ENCODE data around the gene PARD3.

PARD3 gene

DNA sequence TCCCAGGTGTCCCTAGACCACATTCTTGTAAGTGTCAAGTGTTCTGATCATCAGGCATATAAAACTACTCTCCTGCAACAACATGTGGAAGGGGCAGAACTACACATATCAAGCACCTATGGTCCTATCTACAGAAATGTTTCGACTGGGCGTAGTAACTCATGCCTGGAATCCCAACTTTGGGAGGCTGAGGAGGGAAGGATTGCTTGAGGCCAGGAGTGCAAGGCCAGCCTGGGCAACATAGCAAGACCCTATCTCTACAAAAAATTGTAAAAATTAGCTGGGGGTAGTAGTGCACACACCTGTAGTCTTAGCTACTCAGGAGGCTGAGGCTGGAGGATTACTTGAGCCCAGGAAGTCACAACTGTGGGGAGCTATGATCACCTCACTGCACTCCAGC, 244.2 kb downstream of the PARD3 start:
- DNase-seq: no peak

GRCh38 chr10:34567659-34568253, 247.3 kb downstream of the PARD3 start:
- DNase-seq: no peak

DNA sequence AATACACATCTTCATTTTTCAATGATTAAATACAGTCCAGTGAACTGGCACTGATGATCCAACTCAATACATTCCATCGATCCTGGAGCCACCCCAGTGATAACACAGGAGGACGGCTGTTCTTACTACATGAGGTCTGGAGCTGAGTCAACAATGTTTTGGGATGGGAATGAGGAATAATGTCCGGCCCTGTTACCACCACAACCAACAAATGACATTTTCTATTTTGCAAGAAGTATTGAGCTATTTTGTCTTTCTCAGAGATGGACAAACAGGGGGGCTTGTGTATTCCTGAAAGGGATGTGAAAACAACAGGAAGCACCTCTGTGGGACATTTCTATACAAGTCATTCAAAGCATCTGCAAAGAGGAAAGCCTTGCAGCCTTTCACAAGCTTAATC, 249.2 kb downstream of the PARD3 start:
- DNase-seq: no peak

DNA sequence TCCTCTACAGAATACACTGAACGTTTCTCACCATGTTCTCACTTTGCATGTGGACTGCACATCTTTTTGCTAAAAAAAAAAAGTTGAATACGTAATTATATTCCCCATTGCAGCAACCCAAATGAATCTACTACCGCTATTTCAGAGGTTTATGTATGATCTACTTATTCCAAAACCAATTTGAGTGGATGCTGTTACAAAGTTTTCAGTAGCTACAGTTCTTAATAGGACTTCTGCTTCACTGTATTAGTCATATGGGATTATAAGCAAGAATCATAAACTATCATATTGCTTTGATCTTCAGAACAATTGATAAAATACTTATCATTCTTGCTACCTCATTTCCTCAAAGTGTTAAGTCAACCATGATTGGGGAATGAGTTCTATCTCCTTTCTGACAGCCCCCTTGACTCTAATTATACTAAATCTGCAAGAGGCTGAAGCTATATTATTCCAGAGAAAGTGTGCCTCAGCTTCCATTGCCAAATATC, 257.0 kb downstream of the PARD3 start:
- DNase-seq: no peak

- no peak for DNase-seq
Observed at GRCh38 chr10:34557173-34557572, 257.9 kb downstream of the PARD3 start.

GRCh38 chr10:34555653-34556052, 259.4 kb downstream of the PARD3 start:
- DNase-seq: no peak

GRCh38 chr10:34553747-34554146, 261.3 kb downstream of the PARD3 start:
- DNase-seq: no peak

- DNase-seq: no peak
Observed at GRCh38 chr10:34551295-34551694, 263.8 kb downstream of the PARD3 start.

- DNase-seq: no peak
Observed at GRCh38 chr10:34549953-34550352, 265.1 kb downstream of the PARD3 start.

GRCh38 chr10:34549001-34549400, 266.1 kb downstream of the PARD3 start:
- DNase-seq: no peak

GRCh38 chr10:34548466-34548865, 266.6 kb downstream of the PARD3 start:
- DNase-seq: no peak

DNA sequence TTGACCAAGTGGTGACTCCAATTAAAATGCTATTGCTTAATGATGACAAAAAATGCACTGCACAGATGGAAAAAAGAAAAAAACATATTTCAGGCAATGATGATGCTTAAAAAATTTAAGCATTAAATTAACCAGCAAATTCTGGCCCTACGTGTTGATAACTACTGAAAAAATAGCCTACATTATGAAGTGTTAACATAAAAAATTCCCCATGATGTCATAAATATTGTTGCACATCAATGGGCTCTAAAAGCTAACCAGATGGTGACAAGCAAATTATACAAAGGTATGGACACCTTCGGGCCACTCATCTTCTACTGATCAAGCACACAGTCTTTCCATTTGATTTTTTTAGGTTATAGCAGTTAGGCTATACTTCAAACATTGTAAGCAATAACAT, 267.4 kb downstream of the PARD3 start:
- no peak for DNase-seq

GRCh38 chr10:34547291-34547690, 267.8 kb downstream of the PARD3 start:
- no peak for DNase-seq

DNA sequence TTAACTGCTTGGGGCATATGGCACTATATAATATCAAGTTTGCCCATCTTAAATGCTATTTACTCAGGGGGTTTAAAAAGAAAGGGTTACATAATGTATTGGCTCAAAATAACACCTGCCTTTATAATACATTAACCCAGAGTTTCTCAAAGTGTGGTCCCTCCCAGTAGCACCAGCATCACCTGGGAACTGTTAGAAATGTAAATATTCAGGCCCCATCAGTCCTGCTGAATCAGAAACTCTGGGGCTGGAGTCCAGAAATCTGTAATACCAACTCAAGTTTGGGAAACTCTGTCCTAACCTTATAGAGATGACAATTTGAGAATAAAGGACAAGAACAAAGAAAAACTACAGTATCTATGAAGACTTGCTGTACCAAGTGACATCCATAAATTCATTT, 270.7 kb downstream of the PARD3 start:
- no peak for DNase-seq

DNA sequence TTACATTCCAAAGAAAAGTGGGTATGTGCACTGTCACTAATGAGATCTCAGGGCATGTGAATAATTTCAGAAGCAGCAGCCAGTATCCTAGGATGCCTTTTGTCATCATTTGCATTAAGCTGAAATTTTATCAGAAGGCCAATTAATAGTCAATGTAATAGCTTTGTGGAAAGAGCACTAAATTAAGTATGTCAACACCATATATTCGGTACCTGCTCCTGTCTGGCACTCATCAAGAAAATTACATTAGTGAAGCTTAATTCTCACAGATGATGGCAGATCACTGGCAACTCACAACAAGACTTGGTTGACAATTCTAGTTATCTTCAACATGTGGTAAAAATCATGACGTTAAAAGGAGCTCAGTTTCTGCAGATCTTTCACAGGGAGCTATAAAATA, 271.4 kb downstream of the PARD3 start:
- no peak for DNase-seq

DNA sequence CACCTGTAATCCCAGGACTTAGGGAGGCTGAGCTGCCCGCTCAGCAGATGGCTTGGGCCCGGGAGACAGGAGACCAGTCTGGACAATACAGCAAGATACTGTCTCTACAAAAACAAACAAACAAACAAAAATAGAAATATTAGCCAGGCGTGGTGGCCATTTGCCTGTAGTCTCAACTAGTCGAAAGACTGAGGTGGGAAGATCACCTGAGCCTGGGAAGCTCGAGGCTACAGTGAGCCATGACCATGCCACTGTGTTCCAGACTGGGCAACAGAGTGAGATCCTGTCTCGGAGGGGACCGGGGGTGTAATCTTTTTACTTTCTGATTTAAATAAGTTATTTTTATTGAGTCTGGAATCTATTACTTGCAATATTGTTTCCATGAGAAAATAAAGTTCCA, 274.6 kb downstream of the PARD3 start:
- no peak for DNase-seq

- peak; percentile 22 for DNase-seq
Observed at GRCh38 chr10:34539533-34540315, 275.4 kb downstream of the PARD3 start.

GRCh38 chr10:34538281-34538829, 276.7 kb downstream of the PARD3 start:
- no peak for DNase-seq

DNA sequence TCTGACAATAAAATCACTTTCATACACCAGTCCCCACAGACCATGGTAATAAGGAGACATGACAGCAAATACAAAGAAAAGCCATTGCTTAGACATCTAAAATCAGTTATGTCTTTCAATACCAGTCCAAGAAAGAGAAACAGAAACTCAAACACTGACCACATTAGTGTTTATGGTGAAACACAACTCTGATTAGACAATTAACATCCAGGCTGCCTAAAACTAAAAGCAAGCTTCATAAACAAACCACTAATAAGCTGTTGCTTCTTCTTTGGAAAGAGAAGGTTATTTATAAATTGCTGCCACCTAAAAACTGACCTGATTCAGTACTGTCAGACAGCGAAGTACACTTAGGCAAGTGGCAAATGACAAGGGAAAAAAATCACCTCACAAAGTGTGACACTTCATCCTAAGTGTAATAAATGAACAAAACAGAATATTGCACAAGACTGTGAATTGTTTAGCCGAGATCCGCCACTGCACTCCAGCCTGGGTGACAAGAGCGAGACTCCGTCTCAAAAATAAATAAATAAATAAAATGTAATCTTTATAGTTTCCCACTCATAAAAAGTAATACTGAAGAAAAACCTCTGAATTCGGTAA, 277.4 kb downstream of the PARD3 start:
- no peak for DNase-seq

DNA sequence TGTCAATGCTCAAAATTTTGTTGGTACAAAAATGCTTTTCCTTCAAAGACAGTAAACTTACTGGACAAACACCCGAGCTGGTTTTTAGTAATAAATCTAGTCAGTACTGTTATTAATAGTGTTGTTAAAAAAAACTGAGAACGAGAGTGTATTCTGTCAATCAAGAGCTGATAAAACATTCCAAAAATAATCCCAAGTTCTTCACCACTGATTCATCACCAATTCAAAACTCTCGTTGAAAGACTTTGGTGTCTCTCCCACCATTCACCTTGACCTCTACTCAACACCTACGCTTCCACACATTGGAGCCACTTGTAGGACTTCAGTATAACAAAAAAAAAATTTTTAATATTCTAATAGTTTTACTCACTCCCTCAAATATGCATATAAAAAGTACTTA, 279.2 kb downstream of the PARD3 start:
- no peak for DNase-seq

DNA sequence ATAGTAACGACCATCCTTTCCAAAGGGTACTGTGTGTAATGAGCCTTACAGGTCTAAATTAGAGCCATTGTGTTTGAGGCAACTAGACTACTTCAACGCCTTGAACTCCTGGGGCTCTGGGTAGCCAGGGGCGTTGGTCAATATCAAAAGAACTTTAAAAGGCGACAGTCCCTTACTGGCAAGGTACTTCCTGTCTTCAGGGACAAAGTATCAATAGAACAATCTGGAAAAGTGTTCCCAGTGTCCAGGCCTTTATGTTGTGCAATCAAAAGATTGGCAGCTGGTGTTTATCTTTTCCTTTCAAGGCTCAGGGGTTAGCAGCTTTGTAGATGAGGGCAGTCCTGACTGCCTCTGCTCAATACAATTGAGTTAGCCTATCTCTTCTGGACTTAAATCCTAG, 284.3 kb downstream of the PARD3 start:
- DNase-seq: no peak

DNA sequence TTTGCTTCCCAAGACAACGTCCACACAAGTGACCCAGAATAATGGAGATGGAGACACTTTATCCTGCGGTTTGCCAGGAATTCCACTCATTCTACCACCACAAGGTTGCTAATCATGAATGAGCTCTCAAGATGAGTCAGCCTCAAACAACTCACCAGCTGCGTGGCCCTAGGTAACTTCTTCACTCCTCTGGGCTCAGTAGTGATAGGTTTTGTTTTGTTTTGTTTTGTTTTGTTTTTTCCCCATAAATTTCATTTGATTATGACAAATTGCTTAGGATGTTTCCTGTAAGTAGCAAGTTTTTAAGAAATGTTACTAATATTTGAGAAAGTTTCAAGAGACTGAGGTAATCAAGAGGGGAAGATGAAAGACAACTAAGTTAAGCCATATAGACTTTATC, 286.8 kb downstream of the PARD3 start:
- DNase-seq: no peak

DNA sequence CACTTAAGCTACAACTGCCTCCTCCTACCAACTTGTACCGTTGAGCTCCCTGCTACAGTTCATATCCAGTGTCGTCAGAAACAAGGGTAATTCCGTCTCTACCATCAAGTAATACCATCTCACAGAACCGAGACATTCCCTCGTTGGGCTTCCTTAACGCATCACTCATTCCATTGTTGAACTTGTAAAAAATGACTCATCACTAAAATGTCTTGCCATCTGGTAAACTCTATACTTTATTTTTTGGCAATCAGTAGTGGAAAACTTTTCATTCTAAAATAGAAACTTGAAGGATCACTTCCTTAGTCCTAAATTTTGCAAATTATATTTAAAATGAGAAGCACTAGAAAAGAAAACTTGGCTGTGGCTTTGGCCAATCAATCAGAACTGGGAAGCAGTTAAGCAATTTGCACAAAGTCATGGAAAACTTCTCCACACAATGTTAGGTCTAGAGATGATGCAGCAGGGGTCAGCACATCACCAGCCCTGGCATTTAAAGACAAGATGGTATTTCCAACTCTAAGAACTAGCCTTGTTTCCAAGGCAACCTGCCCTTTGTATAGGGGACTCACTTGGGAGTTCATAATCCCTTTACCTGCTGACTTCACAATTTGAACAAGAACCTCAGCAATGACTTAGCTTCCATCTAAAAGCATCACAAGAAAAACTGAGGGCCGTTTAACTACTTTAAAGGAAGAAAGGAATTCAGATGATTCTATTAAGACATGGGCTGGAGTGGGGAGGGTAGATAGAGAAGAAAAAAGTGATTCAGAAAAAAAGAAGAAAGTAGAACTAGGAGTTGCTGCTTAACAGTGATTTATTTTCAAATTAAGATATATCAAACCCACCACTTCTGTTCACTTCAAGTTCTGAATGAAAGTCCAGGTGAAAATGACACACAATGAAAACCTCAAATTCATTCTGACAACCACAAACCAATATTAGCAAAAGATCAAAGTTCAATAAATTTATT, 288.1 kb downstream of the PARD3 start:
- DNase-seq: peak; percentile 67

All from right hindlimb (tissue), 1 donor.